ENCODE data around the gene B3GALT2. TPM values are rescaled to one million over a fixed set of nuclear protein-coding genes. Genes with fewer than 3 reads are reported as not detected.
A peak's percentile ranks its signal among the peaks of the same experiment; 100 is the strongest.

Gene B3GALT2
- total RNA-seq, 1 experiment from 2014 or later, result not detected

DNA sequence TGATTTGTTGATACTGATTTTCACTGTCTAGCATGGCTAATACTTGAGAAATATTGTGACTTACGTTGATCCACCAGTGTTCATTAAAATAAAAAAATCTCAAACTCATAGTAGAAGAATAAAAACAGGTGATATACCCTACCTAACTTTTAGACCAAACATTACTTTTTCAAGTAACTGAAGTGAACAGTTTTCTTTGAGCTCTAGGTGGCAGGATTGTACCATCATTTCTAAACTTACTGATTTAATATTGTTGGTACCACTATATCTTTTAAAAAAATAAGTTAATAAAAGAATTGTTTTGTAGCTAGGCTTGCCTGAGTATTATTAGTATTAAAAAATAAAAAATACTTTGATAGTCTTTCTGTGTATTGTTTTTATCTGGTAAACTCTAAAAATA, 43.1 kb downstream of the B3GALT2 start:
- Histone ChIP-seq H3K4ac (ENCODE audit: low read depth, low read length) (no peak overlapping the region), H2AK5ac (ENCODE audit: insufficient read length, low read length) (no peak overlapping the region), H3K23me2 (ENCODE audit: insufficient read length, low read depth, low read length, poor library complexity, severe bottlenecking) (no peaks in the 10 kb centered on the region), H3K79me1 (ENCODE audit: insufficient read depth, low read depth, low read length, poor library complexity, severe bottlenecking) (no peaks in the 10 kb centered on the region), H4K5ac (ENCODE audit: insufficient read length, low read depth, low read length) (no peak overlapping the region), H2AFZ (ENCODE audit: low read length) (no peak overlapping the region), H3K79me2 (ENCODE audit: insufficient read depth, low read length) (no peaks in the 10 kb centered on the region), H3T11ph (ENCODE audit: low read length) (no peak overlapping the region), H3K56ac (ENCODE audit: insufficient read length, low read depth, low read length) (no peak overlapping the region), H3K23ac (ENCODE audit: insufficient read length, low read depth, low read length) (no peak overlapping the region), H2BK15ac (ENCODE audit: low read depth, low read length) (no peak overlapping the region), H3K9me3 (ENCODE audit: control insufficient read depth, low read depth, low read length) (no peaks in the 10 kb centered on the region), H2BK12ac (ENCODE audit: insufficient read length, low read depth, low read length) (no peak overlapping the region), H4K91ac (ENCODE audit: insufficient read length, low read depth, low read length) (no peak overlapping the region), H2BK5ac (ENCODE audit: insufficient read length, low read length) (no peak overlapping the region), H2BK120ac (ENCODE audit: low read depth, low read length, poor library complexity, severe bottlenecking) (no peak overlapping the region), H3K18ac (ENCODE audit: insufficient read length, low read depth, low read length) (no peak overlapping the region), H3K4me2 (ENCODE audit: insufficient read depth, insufficient read length, low read length) (no peak overlapping the region), H3K14ac (ENCODE audit: insufficient read depth, low read length) (no peak overlapping the region), H3K4me1 (ENCODE audit: insufficient read depth, low read length) (peaks cover 4% of the 10 kb centered on the region; the same call in 1 of the 2 replicates), H4K20me1 (ENCODE audit: control insufficient read depth, insufficient read depth, insufficient read length) (no peaks in the 10 kb centered on the region), H2BK20ac (ENCODE audit: low read depth, low read length, poor library complexity, severe bottlenecking) (no peak overlapping the region), H3K9ac (ENCODE audit: extremely low read depth, insufficient read length, low read length) (no peak overlapping the region), H4K8ac (replicated peaks; ENCODE audit: insufficient read length, low read depth, low read length) (no peak overlapping the region), H3K27me3 (ENCODE audit: insufficient read depth, low read length) (no peaks in the 10 kb centered on the region; the same call in 1 of the 2 replicates), H3K27ac (ENCODE audit: insufficient read length, low read depth, low read length) (no peak overlapping the region)
- H3K4me1 Mint-ChIP-seq, result peaks cover 7 to 10% of the 10 kb centered on the region in 2 experiments
- H3K27me3 Mint-ChIP-seq (ENCODE audit: low read depth), result no peaks in the 10 kb centered on the region
- DNase-seq, result no peak
- TF ChIP-seq, protein P1, sequence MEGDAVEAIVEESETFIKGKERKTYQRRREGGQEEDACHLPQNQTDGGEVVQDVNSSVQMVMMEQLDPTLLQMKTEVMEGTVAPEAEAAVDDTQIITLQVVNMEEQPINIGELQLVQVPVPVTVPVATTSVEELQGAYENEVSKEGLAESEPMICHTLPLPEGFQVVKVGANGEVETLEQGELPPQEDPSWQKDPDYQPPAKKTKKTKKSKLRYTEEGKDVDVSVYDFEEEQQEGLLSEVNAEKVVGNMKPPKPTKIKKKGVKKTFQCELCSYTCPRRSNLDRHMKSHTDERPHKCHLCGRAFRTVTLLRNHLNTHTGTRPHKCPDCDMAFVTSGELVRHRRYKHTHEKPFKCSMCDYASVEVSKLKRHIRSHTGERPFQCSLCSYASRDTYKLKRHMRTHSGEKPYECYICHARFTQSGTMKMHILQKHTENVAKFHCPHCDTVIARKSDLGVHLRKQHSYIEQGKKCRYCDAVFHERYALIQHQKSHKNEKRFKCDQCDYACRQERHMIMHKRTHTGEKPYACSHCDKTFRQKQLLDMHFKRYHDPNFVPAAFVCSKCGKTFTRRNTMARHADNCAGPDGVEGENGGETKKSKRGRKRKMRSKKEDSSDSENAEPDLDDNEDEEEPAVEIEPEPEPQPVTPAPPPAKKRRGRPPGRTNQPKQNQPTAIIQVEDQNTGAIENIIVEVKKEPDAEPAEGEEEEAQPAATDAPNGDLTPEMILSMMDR (conservative IDR thresholded peaks at IDR 0.05), result peak; percentile 50
- H3K27ac Mint-ChIP-seq, result 0 out of 7 replicates have a peak overlapping the region, but pooled peaks of 1 of the 3 experiments have one; percentile 25
- no peak overlapping the region for H3K4me3 Mint-ChIP-seq
- H3K36me3 Mint-ChIP-seq (ENCODE audit: insufficient read depth in 1 of 3, low read depth in 3 of 3), result peaks cover 33 to 59% (median 57%) of the 10 kb centered on the region in 3 experiments; a peak in 6 of 7 replicates
- H3K9me3 Mint-ChIP-seq, result no peaks in the 10 kb centered on the region
- no CpG with 5 or more reads among the region's 1 CpG for WGBS (ENCODE audit: extremely low coverage, insufficient read length, low lambda C conversion rate)
